ENCODE results near the gene TBC1D22A.

- TF ChIP-seq CTCF (IDR thresholded peaks at IDR 0.05) (no peak), POLR2A (IDR thresholded peaks at IDR 0.05) (no peak)
Measured at GRCh38 chr22:46931881-46932280, 169.4 kb downstream of the TBC1D22A start.

All from right lobe of liver (tissue), 4 donors.